HCT116 (cell line): ENCODE measurements around the gene CCDC154. TPM values are rescaled to one million over a fixed set of nuclear protein-coding genes. Genes with fewer than 3 reads are reported as not detected.

Experiments used
- ATAC-seq: fragments of 200-7000 bp; cut with Tn5 transposase; 2 replicates; pipeline ENCODE4 v1.9.1; 2020; ENCODE audit warnings: mild to moderate bottlenecking, moderate library complexity
- BruUV-seq: library from RNA; stranded (reverse); fragments of 400-500 nt; replicated peaks from 2 replicates; lab custom pipeline; 2021; lab: Mats Ljungman, UMichigan
- CTCF ChIA-PET: fragments of 300-600 bp; sonication (Branson Sonifier 250); formaldehyde crosslinking; loops from one replicate; lab custom pipeline; 2021; ENCODE audit warnings: antibody characterized with exemption; lab: Charles Lee
- POLR2A ChIA-PET: fragments of 300-600, 350-600 bp; sonication (Branson Sonifier 250); formaldehyde crosslinking; loops from one replicate; lab custom pipeline; 2021; ENCODE audit warnings: antibody characterized with exemption; lab: Charles Lee
- RAD21 ChIA-PET, 2 experiments: fragments of 300-600 bp; sonication (Branson Sonifier 250); formaldehyde crosslinking; loops; one replicate each; lab custom pipeline; 2023; ENCODE audit warnings: low total read pairs in 2 of 2; ENCODE audit not compliant: uncharacterized antibody in 2 of 2, unreplicated experiment in 2 of 2, low non-redundant PET in 1 of 2; lab: Charles Lee
- DNase-seq: peaks from one replicate; pipeline ENCODE4 v3.0.0-alpha.2; 2010; ENCODE audit warnings: low read depth, low spot score
- H2AFZ ChIP-seq: fragments of 200-600 bp; shearing (Covaris generic), sonication (generic); 2 replicates; pipeline ENCODE4 v1.6.1; 2017; ENCODE audit warnings: low read depth, mixed run types, mixed read lengths, antibody characterized with exemption, low read length; ENCODE audit not compliant: poor library complexity, severe bottlenecking
- H3K27ac ChIP-seq: 2 replicates; pipeline ENCODE4 v1.5.1; 2012; ENCODE audit warnings: low read depth, low read length
- H3K27me3 ChIP-seq: fragments of 200-600 bp; sonication (generic); 2 replicates; pipeline ENCODE4 v1.6.1; 2016; ENCODE audit warnings: mixed run types, low read length, mixed read lengths; ENCODE audit not compliant: insufficient read depth
- H3K36me3 ChIP-seq, 2 experiments: fragments of 200-500 bp in 1 of 2; fragments of 200-600 bp in 1 of 2; sonication (Bioruptor generic) in 1 of 2; sonication (generic) in 1 of 2; 2 replicates each; pipeline versions ENCODE4 v1.5.1 to v1.6.1; 2014 to 2016; ENCODE audit warnings: low read length in 2 of 2, inconsistent platforms in 1 of 2, mixed read lengths in 1 of 2, mixed run types in 1 of 2; ENCODE audit not compliant: insufficient read depth in 2 of 2, control insufficient read depth in 1 of 2
- H3K4me1 ChIP-seq, 2 experiments: fragments of 200-600 bp in 1 of 2; sonication (generic) in 1 of 2; 2 replicates each; pipeline versions ENCODE4 v1.5.1 to v1.6.1; 2012 to 2017; ENCODE audit warnings: low read length in 2 of 2, inconsistent platforms in 1 of 2, mild to moderate bottlenecking in 1 of 2, mixed read lengths in 1 of 2, mixed run types in 1 of 2, moderate library complexity in 1 of 2; ENCODE audit not compliant: insufficient read depth in 2 of 2, control insufficient read depth in 1 of 2
- H3K4me2 ChIP-seq: fragments of 200-600 bp; sonication (generic); 2 replicates; pipeline ENCODE4 v1.6.1; 2017; ENCODE audit warnings: mixed run types, low read length, mixed read lengths
- H3K4me3 ChIP-seq, 2 experiments: fragments of 200-600 bp in 1 of 2; sonication (generic) in 1 of 2; replicated peaks in 1 of 2; 2 replicates each; pipeline ENCODE4 v1.5.1; 2011 to 2016; ENCODE audit warnings: low read length in 2 of 2, control low read depth in 1 of 2, low read depth in 1 of 2, mild to moderate bottlenecking in 1 of 2, mixed read lengths in 1 of 2, mixed run types in 1 of 2
- H3K79me2 ChIP-seq: fragments of 200-600 bp; sonication (generic); 2 replicates; pipeline ENCODE4 v1.6.1; 2017; ENCODE audit warnings: mild to moderate bottlenecking, mixed run types, low read length, moderate library complexity, mixed read lengths; ENCODE audit not compliant: insufficient read depth
- H3K9ac ChIP-seq: fragments of 200-600 bp; sonication (generic); 2 replicates; pipeline ENCODE4 v1.6.1; 2016; ENCODE audit warnings: low read length, mixed read lengths
- H3K9me2 ChIP-seq: fragments of 200-600 bp; sonication (generic), shearing (Covaris generic); 2 replicates; pipeline ENCODE4 v1.6.1; 2017; ENCODE audit warnings: mixed run types, mild to moderate bottlenecking, moderate library complexity; ENCODE audit not compliant: insufficient read depth
- H3K9me3 ChIP-seq, 2 experiments: fragments of 200-500 bp in 1 of 2; fragments of 200-600 bp in 1 of 2; sonication (Bioruptor generic) in 1 of 2; sonication (generic) in 1 of 2; 2 replicates each; pipeline ENCODE4 v1.6.1; 2014 to 2017; ENCODE audit warnings: low read length in 2 of 2, mixed read lengths in 2 of 2, inconsistent platforms in 1 of 2, low read depth in 1 of 2, mild to moderate bottlenecking in 1 of 2, mixed run types in 1 of 2, moderate library complexity in 1 of 2; ENCODE audit not compliant: control insufficient read depth in 1 of 2, insufficient read depth in 1 of 2
- H4K20me1 ChIP-seq: fragments of 200-600 bp; sonication (generic), shearing (Covaris generic); 2 replicates; pipeline ENCODE4 v1.6.1; 2017; ENCODE audit warnings: mixed run types, mild to moderate bottlenecking, moderate library complexity; ENCODE audit not compliant: insufficient read depth
- ATF3 ChIP-seq: IDR thresholded peaks from 2 replicates; pipeline ENCODE4 v1.6.1; 2012
- CEBPB ChIP-seq: IDR thresholded peaks from 2 replicates; pipeline ENCODE4 v1.6.1; 2012; ENCODE audit warnings: low read depth
- CTCF ChIP-seq, 3 experiments: fragments of 200-600 bp in 1 of 3; sonication (generic) in 1 of 3; IDR thresholded peaks in 2 of 3; conservative IDR thresholded peaks in 1 of 3; 2 replicates each; pipeline ENCODE4 v1.5.1; 2012 to 2017; ENCODE audit warnings: low read depth in 2 of 3, low read length in 2 of 3, antibody characterized with exemption in 1 of 3, borderline replicate concordance in 1 of 3, control low read depth in 1 of 3, mild to moderate bottlenecking in 1 of 3, mixed read lengths in 1 of 3, mixed run types in 1 of 3, moderate library complexity in 1 of 3; ENCODE audit not compliant: insufficient read depth in 1 of 3
- ELF1 ChIP-seq: IDR thresholded peaks from 2 replicates; pipeline ENCODE4 v1.6.1; 2012; ENCODE audit warnings: low read depth, borderline replicate concordance
- EZH2 ChIP-seq: fragments of 200-600 bp; sonication (generic); IDR thresholded peaks from 2 replicates; pipeline ENCODE4 v1.6.1; 2017; ENCODE audit warnings: antibody characterized with exemption, mixed run types
- EZH2phosphoT487 ChIP-seq: fragments of 200-600 bp; IDR thresholded peaks from 2 replicates; pipeline ENCODE4 v1.6.1; 2018; ENCODE audit warnings: antibody characterized with exemption, borderline replicate concordance
- JUND ChIP-seq: IDR thresholded peaks from 2 replicates; pipeline ENCODE4 v1.6.1; 2012
- POLR2A ChIP-seq: IDR thresholded peaks from 2 replicates; pipeline ENCODE4 v1.7.0; 2011; ENCODE audit warnings: borderline replicate concordance; ENCODE audit not compliant: insufficient read depth, insufficient read length; ENCODE audit errors: extremely low read depth
- POLR2AphosphoS5 ChIP-seq: IDR thresholded peaks from 2 replicates; pipeline ENCODE4 v1.6.1; 2011; ENCODE audit warnings: mild to moderate bottlenecking, low read depth, low read length, moderate library complexity
- RAD21 ChIP-seq: IDR thresholded peaks from 2 replicates; pipeline ENCODE4 v1.6.1; 2012; ENCODE audit warnings: low read depth, mild to moderate bottlenecking
- REST ChIP-seq: IDR thresholded peaks from 2 replicates; pipeline ENCODE4 v1.6.1; 2012; ENCODE audit warnings: low read depth
- SIN3A ChIP-seq: IDR thresholded peaks from 2 replicates; pipeline ENCODE4 v1.6.1; 2012; ENCODE audit warnings: low read depth
- SP1 ChIP-seq: IDR thresholded peaks from 2 replicates; pipeline ENCODE4 v1.6.1; 2012; ENCODE audit warnings: low read depth
- SRF ChIP-seq: IDR thresholded peaks from 2 replicates; pipeline ENCODE4 v1.6.1; 2012; ENCODE audit warnings: low read depth
- TCF7L2 ChIP-seq: IDR thresholded peaks from 2 replicates; pipeline ENCODE4 v1.7.0; 2011; ENCODE audit warnings: borderline replicate concordance, inconsistent platforms; ENCODE audit not compliant: insufficient read depth, insufficient read length; ENCODE audit errors: extremely low read depth
- YY1 ChIP-seq: IDR thresholded peaks from 2 replicates; pipeline ENCODE4 v1.6.1; 2011; ENCODE audit warnings: low read length, low read depth, moderate library complexity, mild to moderate bottlenecking; ENCODE audit not compliant: insufficient replicate concordance; ENCODE audit errors: extremely low read depth
- ZBTB33 ChIP-seq: IDR thresholded peaks from 2 replicates; pipeline ENCODE4 v1.6.1; 2011; ENCODE audit warnings: mild to moderate bottlenecking, low read length, moderate library complexity; ENCODE audit not compliant: insufficient replicate concordance; ENCODE audit errors: extremely low read depth
- ZFX ChIP-seq: fragments of 450-650 bp; IDR thresholded peaks from 2 replicates; pipeline ENCODE4 v1.6.1; 2017
- ZNF274 ChIP-seq: fragments of 200-500 bp; sonication (Bioruptor generic); IDR thresholded peaks from 2 replicates; pipeline ENCODE4 v1.6.1; 2014; ENCODE audit warnings: mild to moderate bottlenecking, low read depth, low read length, inconsistent platforms
- intact Hi-C: fragments of 100-400 bp; cut with micrococcal nuclease; formaldehyde crosslinking; loops from 2 replicates; pipeline ENCODE4 v1.10.0; 2022
- total RNA-seq: library from RNA; stranded (reverse); gene quantifications from one replicate; pipeline ENCODE4 v1.2.1, GENCODE V29; 2021; ENCODE audit not compliant: unreplicated experiment

CCDC154 gene
- total RNA-seq, 1 experiment from 2014 or later = 1.7 TPM

GRCh38 chr16:1474796-1475551, 30.6 kb upstream of the CCDC154 start, which contains the start of gene CLCN7:
TSS of gene CLCN7 (minus strand) at chr16:1475028. CDS start at chr16:1474974, 54 bp downstream.
- peak within 1 kb of the TSS; percentile 80 for H3K9ac ChIP-seq
- no peaks in the 10 kb centered on the region for H3K27me3 ChIP-seq
- peak; percentile 83 for ATAC-seq
- H3K4me1 ChIP-seq = peaks cover 17 to 36% of the 10 kb centered on the region in 2 experiments; a peak in 3 of 4 replicates
- H3K4me2 ChIP-seq = peak within 1 kb of the TSS; percentile 97
- H4K20me1 ChIP-seq = no peaks in the 10 kb centered on the region
- ChIA-PET CTCF (no interaction called here), POLR2A (no interaction called here), RAD21 (no interaction called here)
- H2AFZ ChIP-seq = no peak within 1 kb of the TSS
- peaks cover 39% of the 10 kb centered on the region for H3K79me2 ChIP-seq
- H3K36me3 ChIP-seq = no peaks in the 10 kb centered on the region
- no TSS peak for BruUV-seq
- H3K4me3 ChIP-seq = peak within 1 kb of the TSS; percentile 76 to 78
- H3K27ac ChIP-seq = peak within 1 kb of the TSS; percentile 95
- H3K9me3 ChIP-seq = no peaks in the 10 kb centered on the region
- intact Hi-C loops = no loop called here
- no peaks in the 10 kb centered on the region for H3K9me2 ChIP-seq
- peak; percentile 55 for DNase-seq
- no peak for TF ChIP-seq YY1
- TF ChIP-seq SRF = no peak
- no peak for TF ChIP-seq RAD21
- no peak for TF ChIP-seq ELF1
- TF ChIP-seq ZNF274 = no peak
- no peak for TF ChIP-seq EZH2phosphoT487
- TF ChIP-seq EZH2 = no peak
- peak; percentile 77 for TF ChIP-seq POLR2AphosphoS5
- TF ChIP-seq SP1 = no peak; the same call in 1 of the 2 replicates
- no peak for TF ChIP-seq REST
- peak; percentile 99 for TF ChIP-seq SIN3A
- no peak for TF ChIP-seq CTCF (IDR thresholded peaks at IDR 0.05 in 2 of 3, conservative IDR thresholded peaks at IDR 0.05 in 1 of 3; ENCODE audit: borderline replicate concordance in 1 of 3, insufficient read depth in 1 of 3, low read depth in 2 of 3, low read length in 2 of 3)
- peak; percentile 63 for TF ChIP-seq ZBTB33
- no peak for TF ChIP-seq ATF3
- no peak; the same call in 1 of the 2 replicates for TF ChIP-seq JUND
- peak; percentile 58 for TF ChIP-seq POLR2A
- peak; percentile 98 for TF ChIP-seq ZFX
- peak; percentile 43 for TF ChIP-seq TCF7L2
- TF ChIP-seq CEBPB = no peak
